HepG2 (cell line): Measurements from ENCODE around the gene HCRTR1. TPM values are rescaled to one million over a fixed set of nuclear protein-coding genes. Genes with fewer than 3 reads are reported as not detected.

Source experiments
- EED ChIP-seq: sonication (generic); formaldehyde crosslinking; IDR thresholded peaks from 2 replicates; pipeline ENCODE4 v1.5.0; 2020; ENCODE audit warnings: mild to moderate bottlenecking, missing genetic modification reagents
- IRX3 ChIP-seq: sonication (generic); formaldehyde crosslinking; IDR thresholded peaks from 2 replicates; pipeline ENCODE4 v1.8.1; 2023; ENCODE audit warnings: mild to moderate bottlenecking, low read depth, missing genetic modification reagents, borderline replicate concordance
- KLF16 ChIP-seq, 2 experiments: sonication (generic) in 1 of 2; formaldehyde crosslinking in 1 of 2; IDR thresholded peaks; 2 replicates each; pipeline versions ENCODE4 v1.6.1 to v1.8.0; 2016 to 2023; ENCODE audit warnings: missing genetic modification reagents in 2 of 2, missing compliant biosample characterization in 1 of 2
- PITX1 ChIP-seq: sonication (generic); formaldehyde crosslinking; IDR thresholded peaks from 2 replicates; pipeline ENCODE4 v1.5.1; 2020; ENCODE audit warnings: mild to moderate bottlenecking, missing genetic modification reagents
- PLRG1 ChIP-seq: fragments of 450-650 bp; conservative IDR thresholded peaks from 2 replicates; pipeline ENCODE4 v1.6.1; 2016
- PTBP1 ChIP-seq: fragments of 200-400 bp; formaldehyde crosslinking; IDR thresholded peaks from 2 replicates; pipeline ENCODE4 v1.6.1; 2018; ENCODE audit warnings: low read length, low read depth; ENCODE audit not compliant: poor library complexity, severe bottlenecking
- RFXAP ChIP-seq: sonication (generic); formaldehyde crosslinking; IDR thresholded peaks from 2 replicates; pipeline ENCODE4 v1.4.0; 2020; ENCODE audit warnings: missing genetic modification reagents, borderline replicate concordance
- SRF ChIP-seq: IDR thresholded peaks from 2 replicates; pipeline ENCODE4 v1.6.1; 2011; ENCODE audit warnings: mild to moderate bottlenecking, low read depth, low read length, moderate library complexity
- TEAD2 ChIP-seq: sonication (generic); formaldehyde crosslinking; IDR thresholded peaks from 2 replicates; pipeline ENCODE4 v1.9.0; 2021; ENCODE audit warnings: missing genetic modification reagents
- ZFP36L2 ChIP-seq: sonication (generic); formaldehyde crosslinking; IDR thresholded peaks from 2 replicates; pipeline ENCODE4 v1.4.0; 2020; ENCODE audit warnings: missing genetic modification reagents
- ZNF142 ChIP-seq: sonication (generic); formaldehyde crosslinking; IDR thresholded peaks from 2 replicates; pipeline ENCODE4 v1.4.0; 2020; ENCODE audit warnings: missing genetic modification reagents
- ZNF180 ChIP-seq: sonication (generic); formaldehyde crosslinking; IDR thresholded peaks from 2 replicates; pipeline ENCODE4 v1.4.0; 2020; ENCODE audit warnings: low read depth, missing genetic modification reagents, borderline replicate concordance
- polyA plus RNA-seq, 8 experiments: library from polyadenylated mRNA; depleted of rRNA in 3 of 8; stranded (reverse) in 7 of 8; unstranded in 1 of 8; fragments of >200 nt; fragmentation: Illumina TruSeq in 4 of 8; extraction: Trizol in 4 of 8; gene quantifications; 2 replicates each; pipeline versions ENCODE4 v1.2.1 to v1.2.3, GENCODE V29; 2011 to 2016; ENCODE audit warnings: low read depth in 4 of 8, missing spikeins in 1 of 8, mixed read lengths in 1 of 8; ENCODE audit not compliant: insufficient read depth in 1 of 8
- total RNA-seq, 5 experiments: library from RNA; depleted of rRNA; stranded (reverse); fragments of >200 nt; fragmentation: Illumina TruSeq; extraction: Trizol; gene quantifications; 2 replicates each; pipeline ENCODE4 v1.2.3, GENCODE V29; 2016; ENCODE audit warnings: low read depth in 1 of 5
- TF ChIP-seq, protein P1 (sequence below): sonication (generic); formaldehyde crosslinking; IDR thresholded peaks from 2 replicates; pipeline ENCODE4 v1.8.0; 2022; ENCODE audit warnings: mild to moderate bottlenecking, missing genetic modification reagents
- TF ChIP-seq, protein P2 (sequence below): sonication (generic); formaldehyde crosslinking; IDR thresholded peaks from 2 replicates; pipeline ENCODE4 v1.5.0; 2020; ENCODE audit warnings: missing genetic modification reagents
- TF ChIP-seq, protein P3 (sequence below): sonication (generic); formaldehyde crosslinking; IDR thresholded peaks from 2 replicates; pipeline ENCODE4 v1.4.0; 2020; ENCODE audit warnings: mild to moderate bottlenecking, missing genetic modification reagents, borderline replicate concordance
- TF ChIP-seq, protein P4 (sequence below): sonication (generic); formaldehyde crosslinking; IDR thresholded peaks from 2 replicates; pipeline ENCODE4 v1.8.1; 2023; ENCODE audit warnings: missing genetic modification reagents, inconsistent platforms, borderline replicate concordance

HCRTR1 gene
- total and polyA plus RNA-seq, 2 of the 13 experiments (the other 11 are each of a cell fraction or from before 2014, with no cell fraction given): not detected

DNA sequence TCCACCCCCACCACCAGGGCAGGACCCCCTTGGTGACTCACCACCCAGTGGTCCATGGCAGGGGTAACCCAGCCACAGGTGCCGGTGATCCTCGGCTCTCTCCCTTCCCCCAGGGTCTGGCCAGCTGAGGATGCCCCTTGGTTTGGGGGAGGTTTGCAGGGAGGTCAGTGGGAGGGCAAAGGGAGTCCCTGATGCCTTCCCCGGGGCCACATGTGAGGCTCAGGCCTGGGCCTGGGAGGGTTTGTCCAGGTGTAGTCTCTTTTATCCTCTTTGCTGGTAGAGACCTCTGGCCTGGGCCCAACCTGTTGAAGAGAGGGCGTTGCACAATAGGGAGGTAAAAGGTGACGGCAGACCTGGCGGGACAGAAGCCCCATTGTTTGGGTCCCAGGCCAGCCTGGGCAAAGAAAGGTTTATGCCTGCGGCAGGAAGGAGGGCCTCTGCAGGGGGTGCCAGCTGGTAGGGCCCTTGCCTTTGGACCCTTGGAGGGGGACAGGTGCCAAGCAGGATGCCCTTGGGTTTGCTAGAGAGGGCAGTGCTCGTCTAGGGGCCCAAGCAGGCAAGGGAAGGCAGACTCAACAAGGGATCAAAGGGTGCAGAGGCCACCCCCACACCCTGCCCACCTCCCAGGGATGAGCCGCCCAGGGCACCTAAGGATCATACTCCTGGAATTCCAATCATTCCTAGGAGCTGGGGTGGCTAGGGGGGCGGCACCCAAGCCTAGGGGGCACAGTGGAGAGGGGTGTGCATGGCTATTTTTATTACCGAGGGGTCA, 41.9 kb upstream of the HCRTR1 start (continued):
- TF ChIP-seq ZNF142 (CRISPR knock-in tag) (no peak), IRX3 (CRISPR knock-in tag) (no peak), PITX1 (peak; percentile 51; the same call in 1 of the 2 replicates), PLRG1 (no peak), TEAD2 (CRISPR knock-in tag) (no peak), ZNF180 (CRISPR knock-in tag) (no peak), KLF16 (CRISPR knock-in tag; IDR thresholded peaks at IDR 0.05) (no peak), SRF (no peak), EED (CRISPR knock-in tag) (no peak), RFXAP (CRISPR knock-in tag) (peak; percentile 30; the same call in 1 of the 2 replicates), ZFP36L2 (no peak), PTBP1 (no peak)
- TF ChIP-seq, protein P1, sequence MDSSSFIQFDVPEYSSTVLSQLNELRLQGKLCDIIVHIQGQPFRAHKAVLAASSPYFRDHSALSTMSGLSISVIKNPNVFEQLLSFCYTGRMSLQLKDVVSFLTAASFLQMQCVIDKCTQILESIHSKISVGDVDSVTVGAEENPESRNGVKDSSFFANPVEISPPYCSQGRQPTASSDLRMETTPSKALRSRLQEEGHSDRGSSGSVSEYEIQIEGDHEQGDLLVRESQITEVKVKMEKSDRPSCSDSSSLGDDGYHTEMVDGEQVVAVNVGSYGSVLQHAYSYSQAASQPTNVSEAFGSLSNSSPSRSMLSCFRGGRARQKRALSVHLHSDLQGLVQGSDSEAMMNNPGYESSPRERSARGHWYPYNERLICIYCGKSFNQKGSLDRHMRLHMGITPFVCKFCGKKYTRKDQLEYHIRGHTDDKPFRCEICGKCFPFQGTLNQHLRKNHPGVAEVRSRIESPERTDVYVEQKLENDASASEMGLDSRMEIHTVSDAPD: peak; percentile 68; the same call in 1 of the 2 replicates
- TF ChIP-seq, protein P2, sequence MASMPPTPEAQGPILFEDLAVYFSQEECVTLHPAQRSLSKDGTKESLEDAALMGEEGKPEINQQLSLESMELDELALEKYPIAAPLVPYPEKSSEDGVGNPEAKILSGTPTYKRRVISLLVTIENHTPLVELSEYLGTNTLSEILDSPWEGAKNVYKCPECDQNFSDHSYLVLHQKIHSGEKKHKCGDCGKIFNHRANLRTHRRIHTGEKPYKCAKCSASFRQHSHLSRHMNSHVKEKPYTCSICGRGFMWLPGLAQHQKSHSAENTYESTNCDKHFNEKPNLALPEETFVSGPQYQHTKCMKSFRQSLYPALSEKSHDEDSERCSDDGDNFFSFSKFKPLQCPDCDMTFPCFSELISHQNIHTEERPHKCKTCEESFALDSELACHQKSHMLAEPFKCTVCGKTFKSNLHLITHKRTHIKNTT (CRISPR knock-in tag): no peak
- TF ChIP-seq, protein P3, sequence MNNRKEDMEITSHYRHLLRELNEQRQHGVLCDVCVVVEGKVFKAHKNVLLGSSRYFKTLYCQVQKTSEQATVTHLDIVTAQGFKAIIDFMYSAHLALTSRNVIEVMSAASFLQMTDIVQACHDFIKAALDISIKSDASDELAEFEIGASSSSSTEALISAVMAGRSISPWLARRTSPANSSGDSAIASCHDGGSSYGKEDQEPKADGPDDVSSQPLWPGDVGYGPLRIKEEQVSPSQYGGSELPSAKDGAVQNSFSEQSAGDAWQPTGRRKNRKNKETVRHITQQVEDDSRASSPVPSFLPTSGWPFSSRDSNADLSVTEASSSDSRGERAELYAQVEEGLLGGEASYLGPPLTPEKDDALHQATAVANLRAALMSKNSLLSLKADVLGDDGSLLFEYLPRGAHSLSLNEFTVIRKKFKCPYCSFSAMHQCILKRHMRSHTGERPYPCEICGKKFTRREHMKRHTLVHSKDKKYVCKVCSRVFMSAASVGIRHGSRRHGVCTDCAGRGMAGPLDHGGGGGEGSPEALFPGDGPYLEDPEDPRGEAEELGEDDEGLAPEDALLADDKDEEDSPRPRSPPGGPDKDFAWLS (CRISPR knock-in tag): no peak
- TF ChIP-seq, protein P4, sequence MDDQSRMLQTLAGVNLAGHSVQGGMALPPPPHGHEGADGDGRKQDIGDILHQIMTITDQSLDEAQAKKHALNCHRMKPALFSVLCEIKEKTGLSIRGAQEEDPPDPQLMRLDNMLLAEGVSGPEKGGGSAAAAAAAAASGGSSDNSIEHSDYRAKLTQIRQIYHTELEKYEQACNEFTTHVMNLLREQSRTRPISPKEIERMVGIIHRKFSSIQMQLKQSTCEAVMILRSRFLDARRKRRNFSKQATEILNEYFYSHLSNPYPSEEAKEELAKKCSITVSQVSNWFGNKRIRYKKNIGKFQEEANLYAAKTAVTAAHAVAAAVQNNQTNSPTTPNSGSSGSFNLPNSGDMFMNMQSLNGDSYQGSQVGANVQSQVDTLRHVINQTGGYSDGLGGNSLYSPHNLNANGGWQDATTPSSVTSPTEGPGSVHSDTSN (CRISPR knock-in tag): no peak
